HG02938 (cell line): ENCODE data around the gene CLCN1.
A peak's percentile ranks its signal among the peaks of the same experiment; 100 is the strongest.
"Not testable (repeated sequence)": the region's sequence is repeated elsewhere in the genome, so short reads cannot be mapped to it uniquely, and the experiment has no call there.

Source experiments
- ATAC-seq: cut with Tn5 transposase; IDR thresholded peaks from one replicate; pipeline ENCODE4 v1.9.1; 2021; ENCODE audit warnings: mild to moderate bottlenecking, moderate library complexity; ENCODE audit not compliant: unreplicated experiment

The CLCN1 gene

GRCh38 chr7:143315776-143316175 is at the start of gene CLCN1:
Gene CLCN1, plus strand, starts transcription at chr7:143316111. Its CDS starts 102 bp downstream, at chr7:143316213.
- no peak for ATAC-seq

DNA sequence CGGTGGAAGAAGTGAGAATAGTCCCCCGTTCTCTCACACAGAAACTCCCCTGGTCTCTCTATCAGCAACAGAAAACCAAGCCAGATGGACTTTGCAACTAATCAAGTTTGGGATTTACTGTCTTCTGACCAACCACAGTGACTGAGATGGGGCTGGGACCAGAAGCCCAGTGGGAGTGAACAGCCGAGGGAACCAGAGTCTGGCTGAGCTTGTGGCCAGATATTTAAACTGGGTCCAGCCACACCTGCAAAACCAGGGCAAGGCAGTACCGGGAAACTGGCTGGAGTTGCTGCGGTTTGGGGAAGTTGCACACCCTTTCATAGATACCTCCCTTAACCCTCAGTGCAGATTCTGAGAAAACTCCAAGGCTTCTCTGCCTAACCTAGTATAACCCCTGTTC is 46.7 kb upstream of the CLCN1 start:
- no peak for ATAC-seq

- ATAC-seq = no peak
These were observed 44.7 kb upstream of the CLCN1 start for GRCh38 chr7:143271240-143271639.

DNA sequence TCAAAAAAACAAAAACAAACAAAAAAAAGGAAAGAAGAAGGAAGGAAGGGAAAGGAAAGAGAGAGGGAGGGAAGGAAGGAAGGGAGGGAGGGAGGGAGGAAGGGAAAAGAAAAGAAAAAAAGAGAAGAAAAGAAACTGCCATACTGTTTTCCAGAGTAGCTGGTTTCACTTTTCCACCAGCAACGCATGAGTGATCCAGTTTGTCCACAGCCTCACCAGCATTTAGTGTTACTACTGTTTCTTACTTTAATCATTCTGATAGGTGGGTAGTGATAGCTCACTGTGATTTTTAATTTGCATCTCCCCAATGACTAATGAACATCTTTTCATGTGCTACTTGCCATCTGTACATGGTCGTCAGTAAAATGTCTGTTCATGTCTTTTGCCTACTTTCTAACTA is 43.0 kb upstream of the CLCN1 start:
- ATAC-seq = no peak

DNA sequence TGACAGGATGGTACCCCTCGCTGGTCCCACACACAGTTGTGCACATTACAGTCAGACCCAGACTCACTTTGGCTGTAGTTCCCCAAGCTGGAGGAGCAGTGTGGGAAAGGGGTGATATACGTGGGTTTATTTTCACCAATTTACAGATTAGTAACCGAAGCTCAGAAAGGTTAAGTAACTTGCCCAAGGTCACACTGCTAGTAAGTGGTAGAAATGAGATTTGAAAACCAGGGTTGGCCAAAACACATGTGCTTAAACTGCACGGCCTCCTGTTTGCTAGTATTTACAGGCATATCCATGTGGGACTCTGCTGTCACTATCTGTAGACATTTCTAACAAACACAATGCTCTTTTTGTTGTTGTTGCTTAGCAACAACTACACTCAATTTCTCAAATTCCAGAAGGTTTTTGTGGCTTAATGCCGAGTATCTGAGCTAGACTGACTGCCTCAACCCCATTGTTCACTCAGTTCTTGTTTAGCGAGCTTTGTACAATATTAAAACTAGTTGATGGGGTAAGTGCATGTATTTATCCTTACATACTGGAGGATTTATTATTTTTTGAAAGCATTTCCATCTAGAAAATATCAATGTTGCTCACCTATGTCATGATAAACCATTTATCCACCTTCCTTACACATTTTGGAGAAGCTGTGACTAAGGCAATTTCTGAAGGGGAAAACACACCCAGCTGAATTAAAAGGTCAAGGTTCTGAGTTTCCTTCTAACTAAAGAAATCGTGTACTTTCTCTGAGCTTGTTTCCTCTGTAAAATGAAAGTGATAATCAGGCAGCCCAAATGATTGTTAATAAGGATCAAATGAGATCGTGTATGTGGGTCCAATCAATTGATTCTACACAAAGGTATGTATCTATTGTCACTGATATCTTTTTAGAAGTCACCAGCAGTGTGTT is 36.5 kb upstream of the CLCN1 start:
- ATAC-seq = no peak

DNA sequence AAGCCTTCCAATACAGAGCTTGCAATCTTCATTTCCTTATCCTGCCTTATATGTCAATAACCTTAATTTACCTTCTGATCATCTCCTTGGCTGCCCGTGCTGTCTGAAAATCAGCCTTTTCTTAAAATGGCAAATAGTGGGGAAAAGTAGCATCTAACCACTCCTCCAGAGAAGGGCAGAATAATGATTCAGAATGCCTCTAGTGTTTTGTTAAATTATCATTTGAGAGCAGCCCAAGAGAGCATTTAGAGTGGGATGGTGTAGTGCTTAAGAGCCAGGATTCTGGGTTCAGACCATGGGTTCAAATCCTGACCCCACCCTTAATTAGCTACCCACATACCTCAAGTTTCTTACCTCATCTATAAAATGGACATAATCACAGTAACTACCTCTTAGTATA is 35.8 kb upstream of the CLCN1 start:
- no peak for ATAC-seq

GRCh38 chr7:143280566-143280965 is 35.3 kb upstream of the CLCN1 start:
- ATAC-seq = no peak

DNA sequence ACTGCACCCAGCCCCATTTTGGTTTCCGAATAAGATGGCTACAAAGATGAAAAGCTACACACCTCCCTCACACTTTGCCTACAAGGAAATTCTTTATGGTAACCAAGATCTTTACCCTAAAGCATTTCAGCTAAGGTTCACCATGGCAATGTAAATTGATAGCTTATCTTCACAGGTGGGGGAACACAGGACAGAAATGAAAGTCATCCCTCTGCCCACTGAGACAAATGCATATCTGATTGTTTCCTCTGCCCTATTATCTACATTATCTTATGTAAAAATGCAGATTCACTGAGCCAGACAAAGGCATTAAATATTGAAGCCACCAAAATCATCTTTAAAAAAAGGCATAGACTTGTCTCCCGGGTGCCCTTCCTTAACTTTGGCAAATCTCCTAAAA is 34.4 kb upstream of the CLCN1 start:
- ATAC-seq = no peak

GRCh38 chr7:143282124-143282523 is 33.8 kb upstream of the CLCN1 start:
- ATAC-seq = no peak

DNA sequence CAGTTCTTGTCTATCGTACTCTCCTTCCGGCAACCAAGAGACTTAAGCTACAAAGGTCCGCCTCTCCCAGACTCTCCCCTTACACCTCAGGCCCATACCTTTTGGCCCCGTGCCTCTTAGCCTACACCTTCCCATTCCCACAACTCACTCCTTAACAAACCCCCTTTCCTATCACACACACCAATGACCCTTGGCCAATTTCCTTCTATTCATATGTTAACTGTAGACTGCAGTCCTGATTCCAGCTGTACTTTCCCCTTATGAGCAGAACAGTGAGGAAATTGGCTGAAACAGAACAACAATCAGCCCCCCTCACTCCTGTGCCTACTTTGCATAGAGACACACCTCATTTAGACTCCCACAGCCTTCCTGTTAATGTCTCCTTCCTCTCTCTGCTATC is 32.5 kb upstream of the CLCN1 start:
- no peak for ATAC-seq

- ATAC-seq = no peak
These were observed 31.1 kb upstream of the CLCN1 start, which contains the start of gene TMEM139 for GRCh38 chr7:143284591-143285469. Gene TMEM139, plus strand, starts transcription at chr7:143284958. Its CDS starts 1,000 bp downstream, at chr7:143285958.

DNA sequence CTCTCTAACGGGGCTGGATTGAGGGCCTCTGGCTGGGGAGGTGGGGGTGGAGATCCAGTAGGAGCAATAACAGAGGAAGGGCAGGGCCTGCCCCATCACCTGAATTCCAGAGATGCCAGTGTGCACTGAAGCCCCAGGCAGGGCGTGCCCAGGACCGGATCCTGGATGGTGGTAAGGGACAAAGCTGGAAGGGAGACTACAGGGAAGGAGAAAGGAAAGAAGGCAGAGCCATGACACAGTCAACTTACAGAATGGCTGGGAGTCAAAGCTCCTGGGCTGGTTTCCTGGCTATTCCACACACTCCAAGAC is 30.5 kb upstream of the CLCN1 start:
- no peak for ATAC-seq

- no peak for ATAC-seq
These were observed 29.9 kb upstream of the CLCN1 start for GRCh38 chr7:143285806-143286521.

GRCh38 chr7:143286522-143286890 is 29.4 kb upstream of the CLCN1 start:
- no peak for ATAC-seq

- no peak for ATAC-seq
These were observed 28.5 kb upstream of the CLCN1 start for GRCh38 chr7:143287339-143287934.

DNA sequence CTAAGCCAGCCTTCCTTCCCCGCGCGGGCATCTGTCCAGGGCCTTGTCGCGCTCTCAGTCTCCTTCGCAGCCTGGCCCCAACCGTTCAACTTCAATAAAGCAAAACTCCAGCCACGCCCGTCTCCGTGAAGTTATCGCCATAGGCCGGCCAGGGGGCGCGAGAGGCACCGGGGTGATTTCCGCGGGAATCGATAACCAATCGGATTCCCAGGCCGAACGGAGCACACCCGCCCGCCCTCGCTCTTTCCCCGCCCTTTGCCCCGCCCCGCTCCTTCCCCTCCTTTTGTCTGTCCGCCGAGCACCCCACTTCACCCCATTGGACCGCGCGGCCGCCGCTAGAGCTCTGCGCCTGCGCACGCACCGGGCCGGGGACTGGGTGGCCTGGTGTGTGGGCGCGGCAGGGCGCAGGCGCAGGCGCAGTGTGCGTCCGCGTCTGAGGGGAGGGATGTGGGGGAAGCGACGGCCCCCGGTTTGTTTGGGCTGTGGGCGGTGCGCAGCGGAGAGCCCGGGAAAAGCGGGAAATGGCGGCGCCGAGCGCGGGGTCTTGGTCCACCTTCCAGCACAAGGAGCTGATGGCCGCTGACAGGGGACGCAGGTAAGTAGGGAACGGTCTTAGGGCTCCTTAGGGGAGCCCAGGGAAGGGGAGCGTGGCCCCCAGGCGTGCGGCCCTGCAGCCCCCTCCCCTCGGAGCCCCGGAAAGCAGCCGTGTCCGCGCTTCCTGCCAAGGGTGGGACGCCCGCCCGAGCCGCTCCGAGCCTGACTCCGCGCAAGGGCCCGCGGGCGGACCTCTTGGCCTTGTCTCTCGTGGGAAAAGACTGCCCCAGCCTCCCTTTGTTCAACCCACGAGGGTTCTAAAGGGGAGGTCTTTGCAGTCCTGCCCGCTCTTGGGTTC is 27.7 kb upstream of the CLCN1 start, which contains the start of gene CASP2:
Gene CASP2 (plus strand): TSS at position 417 of the 892 bp plus-strand sequence. CDS start 105 bp downstream, at position 522.
- peak; percentile 81 for ATAC-seq

DNA sequence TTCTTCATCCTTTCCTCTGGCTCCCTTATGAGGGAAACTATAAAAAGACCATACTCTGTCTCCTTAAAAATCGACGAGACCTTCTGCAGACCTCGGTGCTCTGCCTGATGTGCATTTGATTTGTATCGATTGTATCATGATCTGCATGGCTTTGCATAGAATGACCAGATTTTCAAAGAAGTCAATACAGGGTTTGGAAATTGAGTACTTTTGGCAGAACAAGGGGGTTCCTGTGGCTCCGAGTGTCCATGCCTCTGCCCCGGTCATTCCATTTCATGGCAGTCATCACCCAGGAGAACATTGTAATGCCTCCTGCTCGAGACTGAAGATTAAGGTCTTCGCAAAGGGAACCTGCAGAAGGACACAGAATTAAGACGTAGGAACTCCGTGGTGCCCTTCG is 27.1 kb upstream of the CLCN1 start:
- ATAC-seq = peak; percentile 6

GRCh38 chr7:143289421-143289820 is 26.5 kb upstream of the CLCN1 start:
- ATAC-seq = no peak

GRCh38 chr7:143289888-143290287 is 26.0 kb upstream of the CLCN1 start:
- ATAC-seq = not testable (repeated sequence)

DNA sequence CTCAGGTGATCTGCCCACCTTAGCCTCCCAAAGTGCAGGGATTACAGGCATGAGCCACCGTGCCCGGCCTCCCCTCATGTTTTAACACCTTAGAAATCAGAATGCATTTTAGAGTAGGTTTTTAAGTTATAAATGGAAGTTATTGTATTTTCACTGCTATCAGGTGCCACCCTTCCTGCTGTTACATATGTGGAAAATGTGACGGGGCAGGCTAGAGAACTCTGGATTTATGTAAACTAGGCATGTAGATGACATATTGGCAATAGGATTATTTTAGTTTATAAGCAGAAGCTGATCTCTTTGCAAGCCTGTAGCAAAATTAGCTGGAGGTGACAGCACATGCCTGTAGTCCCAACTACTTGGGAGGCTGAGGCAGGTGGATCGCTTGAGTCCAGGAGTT is 25.6 kb upstream of the CLCN1 start:
- no peak for ATAC-seq
